ELR (cell line): Measurements from ENCODE around the gene KIF5A.
"Not testable (repeated sequence)": the region's sequence is repeated elsewhere in the genome, so short reads cannot be mapped to it uniquely, and the experiment has no call there.

Source experiments
- DNase-seq: peaks from one replicate; pipeline ENCODE4 v3.0.0-alpha.2; 2015; ENCODE audit warnings: low read depth

KIF5A gene

DNA sequence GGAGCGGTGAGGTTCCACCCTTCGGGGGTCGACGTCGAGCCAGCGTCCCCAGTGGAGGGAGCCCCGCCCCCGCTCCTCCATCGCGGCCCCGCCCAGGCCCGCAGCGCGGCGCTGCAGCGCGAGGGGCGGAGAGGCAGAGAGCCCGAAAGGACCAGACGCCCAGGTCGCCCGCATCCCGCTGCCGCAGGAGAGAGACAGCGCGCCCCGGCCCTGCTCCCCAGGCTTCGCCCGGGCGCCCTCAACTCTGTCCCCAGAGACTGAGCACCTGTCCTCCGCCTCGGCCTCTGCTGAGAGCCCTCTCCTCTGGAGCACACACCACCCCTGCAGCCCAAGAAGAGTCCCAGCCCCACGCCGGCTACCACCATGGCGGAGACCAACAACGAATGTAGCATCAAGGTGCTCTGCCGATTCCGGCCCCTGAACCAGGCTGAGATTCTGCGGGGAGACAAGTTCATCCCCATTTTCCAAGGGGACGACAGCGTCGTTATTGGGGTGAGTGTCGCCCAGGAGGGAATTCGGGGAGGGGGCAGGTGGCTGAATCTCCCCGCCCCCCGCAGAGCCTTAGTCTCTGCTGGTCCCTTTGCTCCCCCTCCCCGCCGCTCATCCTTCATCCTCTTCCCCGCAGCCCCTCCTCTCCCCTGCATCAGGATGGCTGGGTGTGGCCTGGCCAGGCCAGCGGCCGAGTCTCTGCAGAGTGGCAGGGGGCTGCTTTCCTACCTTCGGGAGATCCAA is at the start of gene KIF5A:
TSS of gene KIF5A (plus strand) at position 136 of the 732 bp plus-strand sequence. CDS start at position 364, 228 bp downstream.
- DNase-seq = peak; percentile 65

DNA sequence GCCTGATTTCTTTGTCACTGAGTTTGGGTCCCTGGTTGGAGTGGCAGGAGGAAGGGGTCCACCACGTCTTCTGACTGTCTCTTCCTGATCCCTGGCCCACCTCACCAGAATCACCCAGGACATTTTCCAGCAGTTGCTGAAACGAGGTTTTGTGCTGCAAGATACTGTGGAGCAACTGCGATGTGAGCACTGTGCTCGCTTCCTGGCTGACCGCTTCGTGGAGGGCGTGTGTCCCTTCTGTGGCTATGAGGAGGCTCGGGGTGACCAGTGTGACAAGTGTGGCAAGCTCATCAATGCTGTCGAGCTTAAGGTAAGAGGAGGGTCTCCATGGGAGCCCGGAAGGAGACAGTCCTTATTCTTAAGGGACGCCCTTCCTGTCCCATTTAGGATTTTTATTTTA is 49.6 kb upstream of the KIF5A start:
- no peak for DNase-seq

DNA sequence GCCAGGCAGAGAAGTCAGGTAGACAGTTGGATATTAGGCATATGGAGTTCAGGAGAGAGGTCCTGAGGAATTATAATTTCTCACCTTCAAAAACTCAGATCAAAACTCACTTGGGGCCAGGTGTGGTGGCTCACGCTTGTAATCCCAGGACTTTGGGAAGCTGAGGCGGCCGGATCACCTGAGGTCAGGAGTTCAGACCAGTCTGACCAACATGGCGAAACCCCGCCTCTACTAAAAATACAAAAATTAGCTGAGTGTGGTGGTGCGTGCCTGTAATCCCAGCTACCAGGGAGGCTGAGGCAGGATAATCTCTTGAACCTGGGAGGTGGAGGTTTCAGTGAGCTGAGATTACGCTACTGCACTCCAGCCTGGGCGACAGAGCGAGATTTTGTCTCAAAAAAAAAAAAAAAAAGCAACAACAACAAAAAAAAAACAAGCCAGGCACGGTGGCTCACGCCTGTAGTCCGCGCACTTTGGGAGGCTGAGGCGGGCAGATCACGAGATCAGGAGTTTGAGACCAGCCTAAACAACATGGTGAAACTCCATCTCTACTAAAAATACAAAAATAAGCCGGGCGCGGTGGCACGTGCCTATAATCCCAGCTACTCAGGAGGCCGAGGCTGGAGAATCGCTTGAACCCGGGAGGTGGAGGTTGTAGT is 47.4 kb upstream of the KIF5A start:
- DNase-seq = not testable (repeated sequence)

DNA sequence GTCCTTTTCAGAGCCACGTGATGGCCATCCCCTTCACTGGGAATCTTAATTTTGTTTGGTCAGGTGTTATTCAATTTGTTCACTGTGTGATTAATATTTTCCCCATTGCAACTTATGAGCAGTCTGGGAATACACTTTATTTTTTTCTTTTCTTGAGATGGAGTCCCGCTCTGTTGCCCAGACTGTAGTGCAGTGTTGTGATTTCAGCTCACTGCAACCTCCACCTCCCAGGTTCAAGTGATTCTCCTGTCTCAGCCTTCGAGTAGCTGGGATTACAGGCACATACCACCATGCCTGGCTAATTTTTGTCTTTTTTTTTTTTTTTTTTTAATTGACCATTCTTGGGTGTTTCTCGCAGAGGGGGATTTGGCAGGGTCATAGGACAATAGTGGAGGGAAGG is 43.3 kb upstream of the KIF5A start:
- DNase-seq = not testable (repeated sequence)

DNA sequence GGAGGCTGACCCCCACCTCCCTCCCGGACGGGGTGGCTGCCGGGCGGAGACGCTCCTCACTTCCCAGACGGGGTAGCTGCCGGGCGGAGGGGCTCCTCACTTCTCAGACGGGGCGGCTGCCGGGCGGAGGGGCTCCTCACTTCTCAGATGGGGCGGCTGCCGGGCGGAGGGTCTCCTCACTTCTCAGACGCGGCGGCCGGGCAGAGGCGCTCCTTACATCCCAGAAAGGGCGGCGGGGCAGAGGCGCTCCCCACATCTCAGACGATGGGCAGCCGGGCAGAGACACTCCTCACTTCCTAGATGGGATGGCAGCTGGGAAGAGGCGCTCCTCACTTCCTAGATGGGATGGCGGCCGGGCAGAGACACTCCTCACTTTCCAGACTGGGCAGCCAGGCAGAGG is 42.0 kb upstream of the KIF5A start:
- not testable (repeated sequence) for DNase-seq

DNA sequence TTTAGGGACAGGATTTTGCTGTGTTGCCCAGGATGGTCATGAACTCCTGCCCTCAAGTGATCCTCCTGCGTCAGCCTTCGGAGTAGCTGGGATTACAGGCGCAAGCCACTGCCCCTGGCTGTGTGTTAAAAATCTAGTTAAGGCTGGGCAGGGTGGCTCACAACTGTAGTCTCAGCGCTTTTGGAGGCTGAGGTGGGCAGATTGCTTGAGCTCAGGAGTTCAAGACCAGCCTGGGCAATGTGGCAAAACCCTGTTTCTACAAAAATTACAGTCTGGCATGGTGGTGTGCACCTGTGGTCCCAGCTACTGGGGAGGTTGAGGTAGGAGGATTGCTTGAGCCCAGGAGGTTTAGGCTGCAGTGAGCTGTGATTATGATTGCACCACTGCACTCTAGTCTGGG is 38.7 kb upstream of the KIF5A start:
- DNase-seq = no peak

DNA sequence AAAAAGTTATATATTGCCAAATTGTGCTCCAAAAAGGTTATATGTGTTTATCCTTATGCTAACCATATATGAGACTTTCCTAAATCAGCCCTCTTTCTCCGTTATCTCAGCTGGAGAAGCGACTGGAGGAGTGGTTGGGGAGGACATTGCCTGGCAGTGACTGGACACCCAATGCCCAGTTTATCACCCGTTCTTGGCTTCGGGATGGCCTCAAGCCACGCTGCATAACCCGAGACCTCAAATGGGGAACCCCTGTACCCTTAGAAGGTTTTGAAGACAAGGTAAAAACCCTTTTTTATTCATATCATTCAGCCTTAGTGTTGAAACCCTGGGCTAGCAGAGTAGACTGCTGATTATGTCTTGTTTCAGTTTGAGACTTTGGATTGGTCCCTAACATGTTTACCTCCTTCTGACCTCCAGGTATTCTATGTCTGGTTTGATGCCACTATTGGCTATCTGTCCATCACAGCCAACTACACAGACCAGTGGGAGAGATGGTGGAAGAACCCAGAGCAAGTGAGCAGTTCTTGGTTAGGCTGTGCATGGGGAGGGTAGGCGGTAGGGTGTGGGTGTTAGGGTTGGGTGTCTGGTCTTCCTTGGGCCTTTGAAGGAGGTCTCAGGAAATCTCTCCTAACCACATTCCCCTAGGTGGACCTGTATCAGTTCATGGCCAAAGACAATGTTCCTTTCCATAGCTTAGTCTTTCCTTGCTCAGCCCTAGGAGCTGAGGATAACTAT is 38.1 kb upstream of the KIF5A start:
- DNase-seq = no peak

DNA sequence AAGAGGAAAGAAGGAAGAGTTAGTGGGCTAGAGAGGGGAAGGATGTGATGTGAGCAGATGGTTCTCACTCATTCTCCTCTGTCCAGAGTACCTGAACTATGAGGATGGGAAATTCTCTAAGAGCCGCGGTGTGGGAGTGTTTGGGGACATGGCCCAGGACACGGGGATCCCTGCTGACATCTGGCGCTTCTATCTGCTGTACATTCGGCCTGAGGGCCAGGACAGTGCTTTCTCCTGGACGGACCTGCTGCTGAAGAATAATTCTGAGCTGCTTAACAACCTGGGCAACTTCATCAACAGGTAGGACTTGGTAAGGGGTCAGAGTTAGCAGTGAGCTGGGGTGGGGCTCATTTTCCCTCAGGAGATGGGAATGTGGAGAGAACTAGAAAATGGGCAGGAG is 37.2 kb upstream of the KIF5A start:
- no peak for DNase-seq

DNA sequence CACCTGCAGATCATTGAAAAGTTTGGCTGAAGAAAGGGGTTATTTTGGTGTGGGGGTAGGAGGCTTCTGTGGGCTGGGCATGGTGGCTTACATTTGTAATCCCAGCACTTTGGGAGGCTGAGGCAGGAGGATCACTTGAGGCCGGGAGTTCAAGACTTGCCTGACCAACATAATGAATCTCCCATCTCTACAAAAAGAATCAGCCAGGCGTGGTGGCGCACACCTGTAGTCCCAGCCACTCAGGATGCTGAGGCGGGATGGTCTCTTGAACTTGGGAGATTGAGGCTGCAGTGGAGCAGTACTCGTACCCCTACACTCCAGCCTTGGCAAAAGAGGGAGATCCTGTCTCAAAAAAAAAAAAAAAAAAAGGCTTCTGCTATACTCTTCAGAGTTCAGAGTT is 36.6 kb upstream of the KIF5A start:
- DNase-seq = no peak

DNA sequence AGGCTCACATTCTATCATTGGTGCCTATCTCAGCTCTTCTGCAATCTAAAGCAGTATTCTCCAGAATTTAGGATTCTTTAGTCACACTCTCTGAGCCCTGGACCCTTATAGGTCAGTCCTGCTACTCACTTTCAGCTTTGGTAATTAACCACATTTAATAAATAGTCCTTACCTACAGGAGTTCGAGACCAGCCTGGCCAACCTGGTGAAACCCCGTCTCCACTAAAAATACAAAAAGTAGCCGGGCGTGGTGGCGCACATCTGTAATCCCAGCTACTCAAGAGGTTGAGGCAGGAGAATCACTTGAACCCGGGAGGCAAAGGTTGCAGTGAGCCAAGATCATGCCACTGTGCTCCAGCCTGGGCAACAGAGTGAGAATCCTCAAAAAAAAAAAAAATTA is 36.2 kb upstream of the KIF5A start:
- DNase-seq = not testable (repeated sequence)

DNA sequence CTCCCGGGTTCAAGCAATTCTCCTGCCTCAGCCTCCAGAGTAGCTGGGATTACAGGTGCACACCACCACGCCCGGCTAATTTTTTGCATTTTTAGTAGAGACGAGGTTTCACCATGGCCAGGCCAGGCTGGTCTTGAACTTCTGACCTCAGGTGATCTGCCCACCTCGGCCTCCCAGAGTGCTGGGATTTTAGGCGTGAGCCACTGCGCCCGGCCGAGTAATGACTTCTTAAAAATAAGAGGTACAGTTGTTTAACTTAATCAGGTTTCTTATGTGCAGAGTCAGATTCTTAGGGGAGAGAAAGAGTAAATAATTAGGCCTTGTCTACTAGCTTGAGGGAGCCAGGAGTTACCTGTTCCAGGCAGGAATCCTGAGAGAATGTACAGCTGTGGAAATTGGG is 35.6 kb upstream of the KIF5A start:
- DNase-seq = not testable (repeated sequence)

DNA sequence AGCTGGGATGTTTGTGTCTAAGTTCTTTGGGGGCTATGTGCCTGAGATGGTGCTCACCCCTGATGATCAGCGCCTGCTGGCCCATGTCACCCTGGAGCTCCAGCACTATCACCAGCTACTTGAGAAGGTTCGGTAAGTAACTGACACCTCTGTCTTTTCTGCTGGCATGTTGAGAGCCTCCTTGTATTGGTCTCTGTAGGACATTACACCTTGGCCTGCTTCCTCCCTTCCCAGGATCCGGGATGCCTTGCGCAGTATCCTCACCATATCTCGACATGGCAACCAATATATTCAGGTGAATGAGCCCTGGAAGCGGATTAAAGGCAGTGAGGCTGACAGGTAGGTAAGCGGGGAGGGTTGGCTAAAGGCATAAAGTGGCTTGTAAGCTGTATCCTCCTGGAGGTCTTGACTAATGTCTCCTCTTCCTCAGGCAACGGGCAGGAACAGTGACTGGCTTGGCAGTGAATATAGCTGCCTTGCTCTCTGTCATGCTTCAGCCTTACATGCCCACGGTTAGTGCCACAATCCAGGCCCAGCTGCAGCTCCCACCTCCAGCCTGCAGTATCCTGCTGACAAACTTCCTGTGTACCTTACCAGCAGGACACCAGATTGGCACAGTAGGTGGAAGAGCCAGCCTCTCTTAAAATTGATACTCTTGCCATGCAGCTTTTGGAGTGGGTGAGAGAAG is 35.0 kb upstream of the KIF5A start:
- DNase-seq = no peak

DNA sequence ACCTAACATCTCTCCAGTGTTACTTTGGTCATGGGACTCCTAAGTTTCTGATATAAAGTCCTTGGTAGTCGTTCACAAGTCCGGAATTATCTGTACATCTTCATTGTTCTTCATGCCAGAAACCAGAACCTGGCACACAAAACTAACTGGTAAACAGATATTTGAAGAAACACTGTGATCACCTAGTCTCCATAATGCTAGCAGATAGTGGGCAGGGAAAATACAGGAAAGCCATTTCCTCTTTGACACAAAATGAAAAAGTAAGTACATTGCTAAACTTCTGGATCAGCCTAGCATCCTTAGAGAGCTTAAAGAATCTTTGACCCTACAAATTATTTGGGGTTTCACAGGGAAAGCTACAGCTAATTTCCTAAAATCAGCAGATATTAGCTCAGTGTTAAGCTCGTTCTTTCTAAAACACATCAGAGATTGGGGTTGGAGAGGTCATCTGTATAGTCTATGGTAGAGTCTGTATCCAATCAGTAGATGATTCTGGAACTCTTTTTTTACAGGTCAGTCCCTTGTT is 34.4 kb upstream of the KIF5A start:
- no peak for DNase-seq

DNA sequence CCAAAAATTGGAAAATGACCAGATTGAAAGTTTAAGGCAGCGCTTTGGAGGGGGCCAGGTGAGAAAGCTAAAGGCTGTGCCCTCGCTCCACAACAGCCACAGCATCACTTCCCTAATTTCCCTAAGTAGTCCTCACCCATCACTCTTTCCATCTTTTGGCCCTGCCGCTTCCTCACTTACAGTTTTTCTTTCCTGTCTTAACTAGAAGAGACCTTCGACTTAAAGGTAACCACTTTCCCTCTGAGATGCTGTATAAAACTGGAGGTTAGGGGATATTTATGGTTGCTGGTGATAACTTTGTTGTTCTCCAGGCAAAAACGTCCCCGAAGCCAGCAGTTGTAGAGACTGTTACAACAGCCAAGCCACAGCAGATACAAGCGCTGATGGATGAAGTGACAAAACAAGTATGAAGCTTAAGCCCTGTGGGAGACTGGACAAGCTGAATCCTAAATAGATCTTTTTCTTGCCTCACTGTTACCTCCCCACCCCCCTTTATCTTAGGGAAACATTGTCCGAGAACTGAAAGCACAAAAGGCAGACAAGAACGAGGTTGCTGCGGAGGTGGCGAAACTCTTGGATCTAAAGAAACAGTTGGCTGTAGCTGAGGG is 33.8 kb upstream of the KIF5A start:
- DNase-seq = no peak

DNA sequence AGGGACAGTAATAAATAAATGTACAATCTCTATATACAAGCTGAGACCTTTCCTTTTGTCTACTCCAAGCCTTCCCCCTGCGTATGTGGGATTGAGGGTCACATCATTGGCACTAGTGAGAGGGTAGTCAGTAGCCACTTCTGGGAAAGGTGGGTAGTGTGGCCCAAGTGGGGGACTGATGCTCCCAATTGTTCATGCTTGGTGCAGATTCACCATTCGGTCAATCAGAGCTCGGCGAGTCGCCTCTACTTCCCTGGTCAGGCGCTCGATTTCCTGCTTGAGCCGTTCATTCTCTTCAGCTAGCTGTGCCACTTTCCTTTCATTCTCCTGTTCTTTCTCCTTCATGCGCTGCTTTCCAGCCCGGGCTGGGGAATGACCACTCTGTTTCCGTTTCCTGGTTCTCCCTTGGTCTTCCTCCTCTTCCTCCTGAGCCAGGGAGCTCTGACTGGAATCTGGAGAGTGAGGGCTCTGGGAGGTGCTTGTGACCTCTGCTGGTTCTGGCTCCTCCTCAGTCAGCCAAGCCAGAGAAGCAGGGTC is 33.2 kb upstream of the KIF5A start:
- DNase-seq = no peak

DNA sequence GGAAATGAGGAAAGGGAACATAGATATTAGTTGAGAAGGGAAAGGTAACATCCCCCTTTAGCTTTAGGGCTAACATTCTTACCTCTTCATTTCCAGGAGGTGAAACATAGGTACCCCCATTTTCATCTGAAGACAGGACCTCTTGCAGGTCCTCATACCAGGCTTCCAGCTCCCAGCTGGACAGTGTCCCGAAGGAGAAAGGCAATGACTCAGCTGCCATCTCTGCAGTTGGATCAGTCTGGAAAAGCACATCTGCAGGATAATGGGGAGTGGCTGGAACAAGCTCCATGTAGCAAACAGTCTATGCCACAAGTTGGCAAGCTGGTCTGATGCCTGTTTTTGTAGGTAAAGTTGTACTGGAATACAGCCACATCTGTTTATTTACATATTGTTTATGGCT is 32.7 kb upstream of the KIF5A start:
- DNase-seq = peak; percentile 59

DNA sequence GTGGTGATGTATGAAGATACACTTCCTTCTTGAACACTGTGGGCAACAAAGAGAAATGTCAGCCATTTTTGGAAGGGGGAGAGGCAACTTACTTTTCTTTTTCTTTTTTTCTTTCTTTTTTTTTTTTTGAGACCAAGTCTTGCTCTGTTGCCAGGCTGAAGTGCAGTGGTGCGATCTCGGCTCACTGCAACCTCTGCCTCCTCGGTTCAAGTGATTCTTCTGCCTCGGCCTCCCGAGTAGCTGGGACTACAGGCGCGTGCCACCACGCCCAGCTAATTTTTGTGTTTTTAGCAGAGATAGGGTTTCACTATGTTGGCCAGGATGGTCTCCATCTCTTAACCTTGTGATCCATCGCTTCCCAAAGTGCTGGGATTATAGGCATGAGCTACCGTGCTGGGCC is 32.1 kb upstream of the KIF5A start:
- DNase-seq = not testable (repeated sequence)

DNA sequence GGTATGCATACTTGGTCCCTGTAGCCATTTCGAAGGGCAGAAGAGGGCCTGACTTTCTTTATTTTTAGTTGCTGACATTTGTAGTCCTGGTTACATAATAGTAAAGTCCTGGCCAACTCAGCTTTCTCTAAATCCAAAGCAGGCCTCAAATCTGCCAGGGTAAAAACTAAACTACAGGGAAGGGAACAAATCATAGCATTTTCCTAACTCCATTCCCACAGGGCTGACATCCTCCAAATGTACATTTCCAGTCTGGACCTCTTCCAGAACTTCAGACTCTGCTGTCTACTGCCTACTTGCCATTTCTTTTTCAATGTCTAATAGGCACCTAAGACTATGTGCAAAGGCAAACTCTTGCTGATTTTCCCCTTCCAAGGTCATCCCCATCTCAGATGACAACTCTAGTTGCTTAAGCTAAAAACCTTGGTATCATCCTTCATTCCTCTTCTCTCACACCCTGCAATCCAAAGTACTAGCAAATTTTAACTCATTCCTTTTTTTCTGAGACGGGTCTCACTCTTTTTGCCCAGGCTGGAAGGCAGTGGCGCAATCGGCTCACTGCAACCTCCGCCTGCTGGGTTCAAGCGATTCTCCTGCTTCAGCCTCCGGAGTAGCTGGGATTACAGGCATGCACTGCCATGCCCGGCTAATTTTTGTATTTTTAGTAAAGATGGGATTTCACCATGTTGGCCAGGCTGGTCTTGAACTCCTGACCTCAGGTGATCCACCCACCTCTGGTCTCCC is 31.5 kb upstream of the KIF5A start:
- no peak for DNase-seq

DNA sequence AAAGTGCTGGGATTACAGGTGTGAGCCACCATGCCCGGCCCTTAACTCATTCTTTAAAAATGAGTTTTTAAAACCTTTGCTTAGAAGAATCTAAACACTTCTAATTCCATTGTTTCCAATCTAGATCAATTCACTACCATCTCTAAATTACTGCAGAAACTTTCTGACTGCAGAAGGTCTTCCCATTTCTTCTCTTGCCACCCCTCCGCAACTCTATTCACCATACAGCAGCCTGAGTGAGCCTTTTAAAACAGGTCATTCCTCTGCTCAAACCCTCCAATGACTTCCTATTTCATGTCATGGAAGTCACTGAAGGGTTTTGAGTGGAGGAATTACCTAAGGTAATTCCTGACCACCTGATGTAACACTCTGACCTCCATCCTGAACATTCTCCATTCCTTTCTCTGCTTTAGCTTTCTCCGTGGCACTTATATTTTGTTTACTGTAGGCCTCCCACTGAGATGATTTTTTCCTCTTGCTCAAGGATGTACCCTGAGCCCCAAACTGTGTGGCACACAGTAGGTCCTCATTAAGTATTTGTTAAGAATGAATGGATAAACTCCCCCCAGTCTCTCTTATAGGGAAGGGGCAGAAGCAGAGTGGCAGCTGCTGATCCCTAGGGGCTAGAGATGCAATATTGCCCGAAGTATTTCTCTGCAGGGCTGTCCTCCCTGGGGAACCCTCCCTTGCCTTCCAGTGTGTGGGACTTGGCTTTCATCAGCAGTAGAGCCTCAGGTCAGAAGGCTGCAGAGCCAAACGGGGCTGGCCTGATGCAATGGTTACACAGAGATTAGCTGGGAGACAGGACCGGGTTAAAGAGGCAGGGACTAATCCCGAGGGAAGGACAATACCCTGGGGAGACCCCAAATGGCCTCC is 30.7 kb upstream of the KIF5A start:
- peak; percentile 53 for DNase-seq

DNA sequence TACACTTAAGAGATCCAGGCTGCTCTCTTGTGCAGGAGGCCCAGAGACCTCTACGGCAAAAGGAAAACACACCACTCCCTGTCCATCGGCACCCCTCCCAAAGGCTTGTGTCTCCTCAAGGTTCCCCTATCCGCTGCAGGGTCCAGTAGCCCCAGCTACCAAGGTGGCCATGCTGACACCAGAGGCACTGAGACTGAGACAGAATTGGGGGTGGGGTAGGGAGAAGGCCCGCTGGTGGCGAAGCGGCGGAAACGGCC is 30.1 kb upstream of the KIF5A start:
- no peak for DNase-seq
